Activated naive CD8-positive, alpha-beta T cell treated with anti-CD3 and anti-CD28 coated beads, Interleukin-2, amount 50 U/mL, for 24 hours (primary cell): ENCODE results near the gene SHCBP1.
"Not testable (repeated sequence)": the region's sequence is repeated elsewhere in the genome, so short reads cannot be mapped to it uniquely, and the experiment has no call there.

Source experiments
- ATAC-seq: fragments of 150-1000 bp; cut with Tn5 transposase; one replicate; pipeline ENCODE4 v1.10.0; 2021
- DNase-seq: peaks from one replicate; pipeline ENCODE4 v3.0.0; 2021
- H3K27ac Mint-ChIP-seq: one replicate; pipeline ENCODE4 v1.8.0; 2021; ENCODE audit warnings: mild to moderate bottlenecking, mixed read lengths
- H3K27me3 Mint-ChIP-seq: one replicate; pipeline ENCODE4 v1.8.0; 2021; ENCODE audit warnings: mixed read lengths
- H3K36me3 Mint-ChIP-seq: one replicate; pipeline ENCODE4 v1.8.0; 2021; ENCODE audit warnings: low read depth, mixed read lengths
- H3K4me1 Mint-ChIP-seq: one replicate; pipeline ENCODE4 v1.8.0; 2021; ENCODE audit warnings: mixed read lengths
- H3K4me3 Mint-ChIP-seq: one replicate; pipeline ENCODE4 v1.8.0; 2021; ENCODE audit warnings: mild to moderate bottlenecking, moderate library complexity, mixed read lengths
- H3K9me3 Mint-ChIP-seq: one replicate; pipeline ENCODE4 v1.8.0; 2021; ENCODE audit warnings: mixed read lengths

Gene SHCBP1, protein sequence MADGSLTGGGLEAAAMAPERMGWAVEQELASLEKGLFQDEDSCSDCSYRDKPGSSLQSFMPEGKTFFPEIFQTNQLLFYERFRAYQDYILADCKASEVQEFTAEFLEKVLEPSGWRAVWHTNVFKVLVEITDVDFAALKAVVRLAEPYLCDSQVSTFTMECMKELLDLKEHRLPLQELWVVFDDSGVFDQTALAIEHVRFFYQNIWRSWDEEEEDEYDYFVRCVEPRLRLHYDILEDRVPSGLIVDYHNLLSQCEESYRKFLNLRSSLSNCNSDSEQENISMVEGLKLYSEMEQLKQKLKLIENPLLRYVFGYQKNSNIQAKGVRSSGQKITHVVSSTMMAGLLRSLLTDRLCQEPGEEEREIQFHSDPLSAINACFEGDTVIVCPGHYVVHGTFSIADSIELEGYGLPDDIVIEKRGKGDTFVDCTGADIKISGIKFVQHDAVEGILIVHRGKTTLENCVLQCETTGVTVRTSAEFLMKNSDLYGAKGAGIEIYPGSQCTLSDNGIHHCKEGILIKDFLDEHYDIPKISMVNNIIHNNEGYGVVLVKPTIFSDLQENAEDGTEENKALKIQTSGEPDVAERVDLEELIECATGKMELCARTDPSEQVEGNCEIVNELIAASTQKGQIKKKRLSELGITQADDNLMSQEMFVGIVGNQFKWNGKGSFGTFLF

DNA sequence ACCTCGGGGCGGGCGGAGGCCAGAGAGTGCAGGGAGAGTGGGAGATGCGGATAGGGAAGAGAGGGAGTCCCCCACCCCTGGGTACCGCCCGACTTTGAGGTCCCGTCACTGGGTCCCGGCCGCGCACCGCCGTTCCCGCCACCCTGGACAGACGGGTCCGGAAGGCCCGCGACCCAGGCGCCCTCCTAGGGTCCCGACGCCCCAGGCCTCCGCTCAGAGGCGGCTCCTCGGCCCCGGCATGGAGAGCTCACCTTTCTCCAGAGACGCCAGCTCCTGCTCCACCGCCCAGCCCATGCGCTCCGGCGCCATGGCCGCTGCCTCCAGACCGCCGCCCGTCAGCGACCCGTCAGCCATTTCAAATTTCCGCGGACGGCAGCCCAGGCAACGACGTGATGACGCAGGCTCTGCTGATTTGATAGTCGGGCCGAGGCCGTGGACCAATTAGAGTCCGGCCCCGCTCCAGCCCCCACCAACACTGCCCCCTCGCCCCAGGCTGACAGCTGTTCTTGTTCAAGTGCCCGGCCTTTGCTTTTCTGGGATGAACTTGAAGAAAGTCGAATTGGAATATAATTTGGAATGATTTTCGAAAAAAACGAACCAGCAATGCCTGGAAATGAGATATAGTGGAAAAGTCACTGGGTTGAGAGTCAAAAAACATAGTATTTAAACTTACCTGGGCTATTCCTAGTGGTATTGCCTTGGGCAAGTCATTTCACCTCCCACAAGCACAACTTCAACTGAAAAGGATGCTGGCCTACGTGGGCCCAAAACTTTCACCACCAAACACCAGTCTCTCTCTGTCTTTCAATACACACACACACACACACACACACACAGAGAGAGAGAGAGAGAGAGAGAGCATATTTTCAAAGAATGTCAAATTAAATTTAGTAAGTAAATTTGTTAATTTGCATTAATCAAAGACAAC, at the start of gene SHCBP1:
SHCBP1 (minus strand) TSS at position 374 of the 928 bp plus-strand sequence; CDS start at position 354, 20 bp downstream.
- Mint-ChIP-seq H3K27me3 (no peaks in the 10 kb centered on the region), H3K4me3 (peak within 1 kb of the TSS; percentile 94), H3K36me3 (peaks cover 23% of the 10 kb centered on the region), H3K4me1 (peaks cover 19% of the 10 kb centered on the region), H3K9me3 (no peaks in the 10 kb centered on the region), H3K27ac (peak within 1 kb of the TSS; percentile 80)
- DNase-seq (peak; percentile 86), ATAC-seq (peak; percentile 96)

DNA sequence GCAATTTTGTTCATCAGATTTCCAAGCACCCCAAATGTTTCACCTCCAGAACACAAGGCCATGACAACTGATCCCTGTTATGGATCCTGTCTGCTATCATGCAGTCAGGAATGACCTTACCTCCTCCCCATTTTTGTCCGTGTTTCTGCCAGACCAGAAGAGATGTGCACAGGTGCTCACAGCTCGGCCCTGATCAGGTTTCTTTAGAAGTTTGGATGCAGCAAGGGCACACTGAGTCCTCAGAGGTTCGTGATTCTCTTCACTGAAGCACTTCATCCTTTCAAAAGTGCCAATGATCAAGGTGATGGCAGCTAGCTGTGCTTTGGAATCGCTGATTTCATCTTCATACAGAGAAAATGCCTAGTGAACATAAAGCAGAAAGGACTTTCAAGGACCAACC, 40.9 kb upstream of the SHCBP1 start:
- Mint-ChIP-seq H3K27me3 (no peaks in the 10 kb centered on the region), H3K4me3 (no peak overlapping the region), H3K27ac (no peak overlapping the region), H3K4me1 (peaks cover 19% of the 10 kb centered on the region), H3K9me3 (no peaks in the 10 kb centered on the region), H3K36me3 (peaks cover 43% of the 10 kb centered on the region)
- ATAC-seq: no peak
- no peak for DNase-seq

DNA sequence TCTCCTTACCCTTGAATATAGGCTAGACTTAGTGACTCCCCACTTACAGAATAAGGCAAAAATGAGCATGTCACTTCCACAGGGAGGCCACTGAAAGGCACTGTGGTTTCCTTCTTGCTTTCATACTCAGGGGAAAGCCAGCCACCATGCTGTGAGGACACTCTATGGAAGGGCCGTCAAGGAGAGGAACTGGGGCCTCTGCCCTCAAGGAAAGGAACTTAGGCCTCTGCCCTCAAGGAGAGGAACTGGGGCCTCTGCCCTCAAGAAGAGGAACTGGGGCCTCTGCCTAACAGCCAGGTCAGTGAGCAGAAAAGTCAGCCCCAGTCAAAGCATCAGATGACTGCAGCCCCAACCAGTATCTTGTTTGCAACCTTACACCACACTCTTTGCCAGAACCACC, 37.7 kb upstream of the SHCBP1 start:
- Mint-ChIP-seq H3K4me3 (no peak overlapping the region), H3K4me1 (peaks cover 19% of the 10 kb centered on the region), H3K27ac (peak overlapping the region; percentile 65), H3K36me3 (peaks cover 47% of the 10 kb centered on the region), H3K27me3 (no peaks in the 10 kb centered on the region), H3K9me3 (no peaks in the 10 kb centered on the region)
- ATAC-seq (peak; percentile 96), DNase-seq (peak; percentile 33)

DNA sequence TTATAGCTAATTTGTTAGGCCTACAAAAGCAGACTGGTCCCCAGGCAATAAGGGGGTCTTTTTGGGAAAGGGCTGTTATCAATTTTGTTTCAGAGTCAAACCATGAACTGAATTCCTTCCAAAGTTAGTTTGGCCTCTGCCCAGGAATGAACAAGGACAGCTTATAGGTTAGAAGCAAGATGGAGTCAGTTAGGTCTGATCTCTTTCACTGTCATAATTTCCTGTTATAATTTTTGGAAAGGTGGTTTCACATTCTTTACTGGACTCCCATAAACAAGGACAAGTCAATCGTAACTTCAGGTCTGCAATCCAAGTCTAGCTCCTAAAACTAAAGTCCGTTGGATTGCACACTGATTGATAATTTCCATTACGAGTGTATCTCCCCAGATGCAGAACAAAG, 30.1 kb upstream of the SHCBP1 start:
- no peaks in the 10 kb centered on the region for H3K27me3 Mint-ChIP-seq
- no peak for DNase-seq
- H3K36me3 Mint-ChIP-seq: peaks cover 11% of the 10 kb centered on the region
- H3K4me3 Mint-ChIP-seq: no peak overlapping the region
- H3K9me3 Mint-ChIP-seq: no peaks in the 10 kb centered on the region
- ATAC-seq: no peak
- no peaks in the 10 kb centered on the region for H3K4me1 Mint-ChIP-seq
- H3K27ac Mint-ChIP-seq: no peak overlapping the region

DNA sequence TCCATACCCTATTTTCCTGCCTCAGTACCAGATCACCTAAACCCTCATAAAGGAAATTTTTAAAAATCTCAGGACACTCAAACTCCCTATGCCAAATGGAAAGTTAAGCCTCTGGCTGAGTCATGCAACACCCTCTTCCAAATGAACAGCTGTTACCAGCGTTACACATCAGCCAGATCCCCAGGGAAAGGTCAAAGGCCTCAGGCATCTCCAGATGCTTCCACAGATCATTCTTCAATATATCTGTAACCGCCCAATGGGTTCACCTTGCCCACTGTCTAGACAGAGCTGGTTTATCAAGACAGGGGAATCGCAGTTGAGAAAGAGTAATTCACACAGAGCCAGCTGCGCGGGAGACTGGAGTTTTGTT, 29.1 kb upstream of the SHCBP1 start:
- Mint-ChIP-seq H3K4me1 (no peaks in the 10 kb centered on the region), H3K9me3 (no peaks in the 10 kb centered on the region), H3K4me3 (no peak overlapping the region), H3K27me3 (no peaks in the 10 kb centered on the region), H3K36me3 (peaks cover 3% of the 10 kb centered on the region), H3K27ac (no peak overlapping the region)
- ATAC-seq: no peak
- no peak for DNase-seq

DNA sequence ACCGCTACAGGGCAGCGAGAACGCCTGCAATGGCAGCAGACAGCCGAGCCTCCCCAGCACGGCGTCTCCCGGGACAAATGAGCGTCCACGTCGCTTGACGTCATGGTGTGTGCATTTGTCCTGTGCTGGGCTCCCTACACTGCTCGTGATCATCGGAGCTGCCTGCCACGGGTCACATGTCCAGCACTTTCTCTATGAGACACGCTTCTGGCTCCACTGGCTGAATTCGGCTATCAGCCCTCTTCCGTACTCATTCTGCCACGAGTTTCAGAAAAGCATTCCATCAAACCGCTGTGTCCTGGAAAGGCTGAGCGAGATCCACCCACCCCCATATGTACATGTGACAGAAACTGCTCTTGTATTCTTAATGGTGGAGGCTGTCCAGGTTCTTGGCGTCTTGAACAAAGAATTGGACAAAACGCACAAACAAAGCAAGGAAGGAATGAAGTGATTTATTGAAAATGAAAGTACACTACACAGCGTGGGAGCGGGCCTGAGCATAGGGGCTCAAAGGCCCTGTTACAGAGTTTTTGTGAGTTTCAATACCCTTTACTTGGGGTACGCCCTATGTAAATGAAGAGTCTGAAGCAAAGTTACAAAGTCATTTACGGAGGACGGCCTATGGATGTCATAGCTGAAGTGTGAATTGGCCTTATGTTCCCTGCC, 28.5 kb upstream of the SHCBP1 start:
- H3K27me3 Mint-ChIP-seq: no peaks in the 10 kb centered on the region
- H3K4me1 Mint-ChIP-seq: no peaks in the 10 kb centered on the region
- ATAC-seq: no peak
- no peak overlapping the region for H3K27ac Mint-ChIP-seq
- no peak for DNase-seq
- H3K4me3 Mint-ChIP-seq: no peak overlapping the region
- no peaks in the 10 kb centered on the region for H3K36me3 Mint-ChIP-seq
- peaks cover 3% of the 10 kb centered on the region for H3K9me3 Mint-ChIP-seq

DNA sequence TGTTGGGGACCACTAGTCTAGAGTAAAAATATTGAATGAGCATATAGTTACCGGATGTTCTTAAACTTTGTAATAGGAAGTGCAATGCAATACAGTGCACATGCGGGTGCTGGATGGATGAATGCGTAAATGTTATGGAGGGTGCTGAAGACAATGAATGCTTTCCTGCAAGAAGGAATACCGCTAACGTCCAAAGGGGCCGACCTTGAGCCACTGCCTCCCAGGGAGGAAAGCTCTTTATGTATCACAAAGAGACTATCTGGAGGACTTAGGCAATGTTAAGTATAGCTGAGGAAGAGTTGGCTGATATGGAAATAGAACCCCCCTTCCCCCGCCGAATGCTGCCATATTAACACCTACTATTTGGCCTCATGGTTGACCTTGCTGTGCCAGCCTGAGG, 27.5 kb upstream of the SHCBP1 start:
- peaks cover 11% of the 10 kb centered on the region for H3K9me3 Mint-ChIP-seq
- DNase-seq (no peak), ATAC-seq (no peak)
- H3K27me3 Mint-ChIP-seq: no peaks in the 10 kb centered on the region
- H3K36me3 Mint-ChIP-seq: peaks cover 8% of the 10 kb centered on the region
- H3K27ac Mint-ChIP-seq: no peak overlapping the region
- no peaks in the 10 kb centered on the region for H3K4me1 Mint-ChIP-seq
- H3K4me3 Mint-ChIP-seq: no peak overlapping the region

DNA sequence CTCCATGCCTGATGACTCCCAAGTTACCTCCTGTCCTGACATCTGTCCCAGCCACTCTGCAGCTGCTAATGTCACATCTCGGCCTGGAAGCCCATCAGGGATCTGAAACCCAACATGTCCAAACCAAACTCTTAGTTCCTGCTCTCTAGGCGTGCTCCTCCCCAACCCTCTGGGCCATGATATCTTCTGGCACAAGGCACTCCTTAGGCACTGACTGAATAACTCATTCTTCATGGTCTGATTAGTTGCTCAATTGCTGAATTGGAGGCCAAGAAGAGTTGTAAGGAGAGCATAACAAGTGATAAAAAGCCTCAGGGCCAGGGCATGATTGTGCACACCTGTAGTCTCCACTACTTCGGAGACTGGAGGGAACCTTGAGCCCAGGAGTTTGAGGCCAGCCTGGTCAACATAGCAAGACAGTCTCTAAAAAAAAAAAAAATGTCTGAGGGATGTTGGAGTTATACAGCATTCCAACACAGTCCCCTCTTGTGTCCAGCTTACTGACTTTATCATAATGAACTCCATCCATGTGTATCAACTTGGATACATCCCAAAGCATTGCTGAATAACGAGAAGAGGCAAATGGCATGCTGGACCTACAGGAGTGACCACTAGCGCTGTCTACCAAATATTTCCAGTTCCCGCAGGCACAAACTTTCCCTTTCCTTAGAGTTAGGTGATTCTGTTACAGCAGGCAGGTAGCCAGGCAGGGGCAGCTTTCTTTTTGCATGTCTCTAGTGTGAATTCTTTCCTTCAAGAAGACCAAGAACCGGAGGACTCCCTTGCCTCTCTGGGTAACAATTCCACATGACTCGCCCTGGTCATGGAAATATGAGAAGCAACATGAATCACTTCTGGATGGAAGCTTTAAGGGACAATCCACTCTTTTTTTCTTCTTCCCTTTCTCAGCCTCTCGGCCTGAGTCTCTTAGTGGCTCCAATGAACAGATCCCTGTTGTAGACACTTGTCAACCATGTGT, 18.1 kb upstream of the SHCBP1 start:
- Mint-ChIP-seq H3K4me1 (no peaks in the 10 kb centered on the region), H3K27ac (no peak overlapping the region), H3K36me3 (peaks cover 12% of the 10 kb centered on the region), H3K9me3 (peaks cover 11% of the 10 kb centered on the region), H3K27me3 (no peaks in the 10 kb centered on the region), H3K4me3 (no peak overlapping the region)
- no peak for DNase-seq
- ATAC-seq: no peak

DNA sequence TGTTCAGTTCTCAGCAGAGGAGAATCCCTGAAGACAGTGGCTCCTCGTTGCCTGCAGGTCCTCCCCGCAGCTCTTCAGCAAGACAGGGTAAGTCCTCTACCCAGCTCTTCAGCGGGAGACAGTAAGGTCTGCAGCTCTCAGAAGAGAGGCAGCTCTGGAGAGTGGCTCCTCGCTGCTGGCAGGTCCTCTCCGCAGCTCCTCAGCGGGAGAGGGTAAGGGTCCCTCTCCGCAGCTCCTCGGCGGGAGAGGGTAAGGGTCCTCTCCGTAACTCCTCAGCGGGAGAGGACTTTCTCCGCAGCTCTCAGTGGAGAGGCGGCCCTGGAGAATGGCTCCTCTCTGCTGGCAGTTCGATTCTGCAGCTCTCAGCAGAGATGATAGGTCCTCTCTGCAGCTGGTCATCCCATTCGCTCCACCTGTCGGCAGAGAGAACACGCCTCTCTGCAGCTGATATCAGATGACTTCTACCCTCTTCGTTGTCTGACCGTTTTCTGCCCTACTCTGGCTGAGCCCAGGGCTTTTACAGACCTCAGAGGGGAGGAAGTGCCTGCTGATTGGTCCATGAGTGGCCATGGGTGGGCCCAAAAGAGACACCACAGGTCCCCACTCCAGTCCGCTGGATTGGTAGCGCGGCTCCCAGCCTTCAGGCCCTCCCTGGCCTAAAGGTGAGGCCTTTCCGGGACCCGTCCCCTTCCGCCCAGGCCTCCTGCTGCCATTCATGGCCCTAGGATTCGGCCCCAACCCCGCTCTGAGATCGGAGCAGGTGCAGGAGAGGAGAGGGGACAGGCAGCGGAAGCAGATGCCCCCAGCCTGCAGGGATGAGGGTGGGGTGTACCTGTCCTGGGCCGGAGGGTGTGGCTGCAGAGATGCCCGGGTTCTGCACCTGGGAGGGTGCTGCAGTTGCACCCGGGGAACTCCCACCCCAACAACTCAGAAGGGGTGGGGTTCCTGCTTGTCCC, 11.9 kb upstream of the SHCBP1 start:
- Mint-ChIP-seq H3K4me1 (no peaks in the 10 kb centered on the region), H3K4me3 (no peak overlapping the region), H3K27me3 (peaks cover 1% of the 10 kb centered on the region), H3K27ac (no peak overlapping the region), H3K9me3 (no peaks in the 10 kb centered on the region), H3K36me3 (no peaks in the 10 kb centered on the region)
- DNase-seq (no peak), ATAC-seq (no peak)

DNA sequence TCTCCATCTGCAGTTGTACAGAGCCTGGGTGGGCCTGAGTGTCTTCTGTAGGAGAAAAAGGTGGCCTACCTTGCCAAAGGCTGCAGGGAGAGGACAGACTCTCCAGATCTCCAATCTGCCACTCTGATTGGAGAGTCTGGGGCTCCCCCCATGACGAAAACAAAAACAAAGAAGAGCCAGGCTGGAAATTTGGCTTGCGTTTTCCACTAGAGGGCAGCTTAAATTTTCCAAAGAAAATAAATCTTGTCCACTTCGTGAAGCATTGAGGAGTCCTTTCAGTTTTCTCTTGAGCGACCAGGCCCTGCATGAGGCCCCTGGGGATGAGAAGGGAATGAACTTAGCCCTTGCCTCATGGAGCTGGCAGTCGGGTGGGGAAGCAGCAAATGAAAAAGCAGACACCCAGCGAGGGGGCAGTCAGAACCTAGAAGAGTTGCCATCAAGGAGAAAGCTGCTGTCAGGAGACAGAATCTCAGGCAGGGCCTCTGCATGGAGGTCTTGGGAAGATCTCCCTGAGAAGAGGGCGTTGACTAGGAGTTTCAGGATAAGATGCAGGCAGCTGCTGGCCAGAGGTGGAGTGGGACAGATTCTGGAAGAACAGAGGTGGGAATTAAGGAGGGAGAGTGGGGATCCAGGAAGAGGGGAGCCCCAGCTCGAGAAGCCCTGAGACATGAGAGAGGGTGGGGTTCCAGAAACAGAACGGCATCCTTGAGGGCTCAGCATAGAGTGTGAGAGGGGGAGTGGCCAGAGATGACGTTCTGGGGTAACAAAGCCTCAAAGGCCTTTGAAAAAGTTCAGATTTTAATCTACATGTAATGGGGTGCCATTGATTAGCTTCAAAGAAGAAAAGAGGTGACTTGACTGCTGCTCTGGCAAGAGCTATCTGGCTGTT, 8.4 kb upstream of the SHCBP1 start:
- Mint-ChIP-seq H3K4me3 (no peak overlapping the region), H3K27ac (no peak overlapping the region), H3K27me3 (peaks cover 2% of the 10 kb centered on the region), H3K9me3 (no peaks in the 10 kb centered on the region), H3K36me3 (no peaks in the 10 kb centered on the region), H3K4me1 (no peaks in the 10 kb centered on the region)
- DNase-seq: no peak
- ATAC-seq: no peak

DNA sequence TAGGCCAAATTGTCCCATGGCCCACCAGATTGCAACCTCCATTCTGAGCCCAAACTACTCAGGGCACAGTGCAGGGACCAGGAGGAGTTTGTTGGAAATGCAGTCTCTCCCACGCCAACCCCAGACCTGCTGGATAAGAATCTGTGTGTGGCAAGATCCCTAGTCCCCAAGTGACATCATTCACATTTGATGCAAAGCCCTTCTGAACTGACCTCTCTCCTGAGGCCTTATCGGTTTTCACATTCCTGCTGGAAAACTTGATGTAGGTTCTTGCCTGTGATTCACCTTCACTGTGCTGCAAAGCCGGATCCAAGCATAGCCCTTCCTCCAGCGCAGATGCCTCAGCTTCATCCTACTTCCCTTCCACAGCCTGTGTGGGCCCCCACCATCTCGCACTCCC, 6.6 kb upstream of the SHCBP1 start:
- H3K9me3 Mint-ChIP-seq: no peaks in the 10 kb centered on the region
- peaks cover 2% of the 10 kb centered on the region for H3K27me3 Mint-ChIP-seq
- H3K27ac Mint-ChIP-seq: no peak overlapping the region
- DNase-seq: no peak
- no peak for ATAC-seq
- no peaks in the 10 kb centered on the region for H3K36me3 Mint-ChIP-seq
- no peak overlapping the region for H3K4me3 Mint-ChIP-seq
- H3K4me1 Mint-ChIP-seq: no peaks in the 10 kb centered on the region

DNA sequence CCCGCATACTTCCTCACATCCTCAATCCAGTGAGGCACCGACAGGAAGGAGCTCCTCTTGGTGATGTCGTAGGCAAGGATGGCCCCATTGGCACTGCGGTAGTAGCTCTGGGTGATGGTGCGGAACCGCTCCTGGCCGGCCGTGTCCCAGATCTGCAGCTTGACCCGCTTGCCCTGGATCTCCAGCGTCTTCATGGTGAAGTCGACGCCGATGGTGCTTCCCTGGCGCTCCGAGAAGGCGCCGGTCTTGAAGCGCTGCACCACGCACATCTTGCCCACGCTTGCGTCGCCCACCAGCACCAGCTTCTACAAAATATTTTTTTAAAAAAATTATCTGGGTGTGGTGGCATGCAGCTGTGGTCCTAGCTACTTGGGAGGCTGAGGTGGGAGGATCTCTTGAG, 5.5 kb upstream of the SHCBP1 start:
- not testable (repeated sequence) for H3K4me3 Mint-ChIP-seq, DNase-seq

More for the DNA sequence above, 5.5 kb upstream of the SHCBP1 start:
- not testable (repeated sequence) for ATAC-seq, H3K27me3 Mint-ChIP-seq, H3K4me1 Mint-ChIP-seq, H3K9me3 Mint-ChIP-seq, H3K27ac Mint-ChIP-seq, H3K36me3 Mint-ChIP-seq
